Measurements from ENCODE around the gene CFAP54.

CFAP54 gene

GRCh38 chr12:96495155-96495554 is 5.8 kb downstream of the CFAP54 start:
- no peak overlapping the region for H3K4me3 ChIP-seq (ENCODE audit: low read length)
- DNase-seq (ENCODE audit: low read depth): no peak
- TF ChIP-seq, protein P1, sequence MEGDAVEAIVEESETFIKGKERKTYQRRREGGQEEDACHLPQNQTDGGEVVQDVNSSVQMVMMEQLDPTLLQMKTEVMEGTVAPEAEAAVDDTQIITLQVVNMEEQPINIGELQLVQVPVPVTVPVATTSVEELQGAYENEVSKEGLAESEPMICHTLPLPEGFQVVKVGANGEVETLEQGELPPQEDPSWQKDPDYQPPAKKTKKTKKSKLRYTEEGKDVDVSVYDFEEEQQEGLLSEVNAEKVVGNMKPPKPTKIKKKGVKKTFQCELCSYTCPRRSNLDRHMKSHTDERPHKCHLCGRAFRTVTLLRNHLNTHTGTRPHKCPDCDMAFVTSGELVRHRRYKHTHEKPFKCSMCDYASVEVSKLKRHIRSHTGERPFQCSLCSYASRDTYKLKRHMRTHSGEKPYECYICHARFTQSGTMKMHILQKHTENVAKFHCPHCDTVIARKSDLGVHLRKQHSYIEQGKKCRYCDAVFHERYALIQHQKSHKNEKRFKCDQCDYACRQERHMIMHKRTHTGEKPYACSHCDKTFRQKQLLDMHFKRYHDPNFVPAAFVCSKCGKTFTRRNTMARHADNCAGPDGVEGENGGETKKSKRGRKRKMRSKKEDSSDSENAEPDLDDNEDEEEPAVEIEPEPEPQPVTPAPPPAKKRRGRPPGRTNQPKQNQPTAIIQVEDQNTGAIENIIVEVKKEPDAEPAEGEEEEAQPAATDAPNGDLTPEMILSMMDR (conservative IDR thresholded peaks at IDR 0.05; ENCODE audit: low read depth, low read length): no peak

DNA sequence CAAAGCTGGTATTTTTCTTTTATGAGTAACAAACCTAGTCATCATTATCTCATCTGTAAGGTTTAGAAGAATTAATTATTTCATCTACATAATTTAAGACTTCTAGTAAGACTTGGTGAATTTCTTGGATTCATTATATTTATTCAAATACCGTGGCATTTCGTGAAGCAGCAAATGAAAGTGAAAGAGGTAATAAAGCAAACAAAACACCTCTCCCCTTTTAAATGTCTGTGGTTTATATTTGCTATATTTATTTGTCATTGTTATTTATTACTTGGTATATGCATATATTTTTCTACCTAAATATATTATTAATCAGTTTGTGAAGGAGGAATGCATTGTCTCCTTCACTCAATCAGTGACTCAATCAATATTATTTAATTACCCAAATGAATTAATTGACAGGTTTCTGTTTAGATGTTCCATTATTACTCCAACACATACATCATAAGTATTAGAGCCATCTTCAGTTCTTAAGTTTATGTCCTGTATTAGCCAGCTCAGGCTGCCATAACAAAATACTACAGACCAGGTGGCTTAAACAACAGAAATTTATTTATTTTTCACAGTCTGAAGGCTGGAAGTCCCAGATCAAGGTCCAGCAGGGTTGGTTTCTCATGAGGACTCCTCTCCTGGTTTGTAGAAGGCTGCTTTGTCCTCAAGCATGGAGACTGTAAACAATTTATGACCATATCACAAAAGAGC is 6.6 kb downstream of the CFAP54 start:
- TF ChIP-seq, protein P1 (conservative IDR thresholded peaks at IDR 0.05; ENCODE audit: low read depth, low read length): no peak
- H3K4me3 ChIP-seq (ENCODE audit: low read length): no peak overlapping the region
- no peak for DNase-seq (ENCODE audit: low read depth)

DNA sequence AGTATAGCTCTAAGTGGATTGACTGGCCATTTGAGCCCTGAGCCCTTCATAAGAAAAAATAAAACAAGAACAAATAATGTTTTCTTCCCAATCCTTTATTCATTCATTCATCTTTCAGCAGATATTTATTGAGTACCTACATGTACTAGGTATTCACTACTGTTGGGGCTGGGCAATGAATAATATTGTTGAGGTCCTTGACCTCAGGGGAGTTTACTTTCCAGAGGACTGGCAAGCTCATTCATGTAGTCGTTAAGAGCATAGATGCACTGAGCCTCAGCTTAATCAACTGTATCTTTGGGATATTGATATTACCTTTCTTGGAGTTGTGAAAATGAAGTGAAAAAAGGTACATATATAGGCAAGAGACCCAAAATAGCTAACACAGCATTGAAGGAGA is 7.6 kb downstream of the CFAP54 start:
- TF ChIP-seq, protein P1 (conservative IDR thresholded peaks at IDR 0.05; ENCODE audit: low read depth, low read length): no peak
- DNase-seq (ENCODE audit: low read depth): no peak
- H3K4me3 ChIP-seq (ENCODE audit: low read length): no peak overlapping the region

DNA sequence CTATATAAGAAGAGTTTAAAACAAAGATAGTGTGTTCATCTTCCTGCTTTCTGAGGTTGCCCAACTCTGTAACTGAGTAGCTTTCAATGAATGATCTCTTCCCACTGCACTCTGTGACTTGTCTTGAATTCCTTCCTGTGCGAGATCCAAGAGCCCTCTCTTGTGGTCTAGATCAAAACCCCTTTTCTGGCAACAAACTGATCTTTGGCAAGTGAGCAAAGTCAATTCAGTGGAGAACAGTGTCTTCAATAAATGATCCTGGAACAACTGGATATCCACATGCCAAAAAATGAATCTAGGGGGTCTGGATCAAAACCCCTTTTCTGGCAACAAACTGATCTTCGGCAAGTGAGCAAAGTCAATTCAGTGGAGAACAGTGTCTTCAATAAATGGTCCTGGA is 8.5 kb downstream of the CFAP54 start:
- no peak for DNase-seq (ENCODE audit: low read depth)
- no peak overlapping the region for H3K4me3 ChIP-seq (ENCODE audit: low read length)
- TF ChIP-seq, protein P1 (conservative IDR thresholded peaks at IDR 0.05; ENCODE audit: low read depth, low read length): no peak

DNA sequence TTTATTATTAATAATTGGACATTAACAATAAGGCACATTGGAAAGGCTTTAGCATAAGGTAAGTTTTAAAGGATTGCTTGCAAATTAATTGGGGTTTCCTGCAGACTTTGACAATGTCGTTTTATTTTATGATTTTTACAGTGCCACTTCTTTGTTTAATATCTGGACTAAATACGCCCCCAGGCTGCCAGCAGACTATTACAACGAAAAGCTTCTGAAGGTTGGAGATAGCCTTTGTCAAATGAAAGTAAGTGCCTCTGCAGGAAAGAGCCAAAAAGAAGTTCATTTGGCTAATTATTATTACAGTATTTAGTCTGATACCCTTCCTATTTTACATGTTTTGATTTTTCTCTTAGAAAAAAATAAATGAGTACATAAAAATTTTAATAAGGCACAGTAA is 11.3 kb downstream of the CFAP54 start:
- no peak for DNase-seq (ENCODE audit: low read depth)
- TF ChIP-seq, protein P1 (conservative IDR thresholded peaks at IDR 0.05; ENCODE audit: low read depth, low read length): peak; percentile 8

GRCh38 chr12:96501133-96501761 is 11.9 kb downstream of the CFAP54 start:
- no peak for DNase-seq (ENCODE audit: low read depth)
- no peak overlapping the region for H3K4me3 ChIP-seq (ENCODE audit: low read length)
- TF ChIP-seq, protein P1 (conservative IDR thresholded peaks at IDR 0.05; ENCODE audit: low read depth, low read length): no peak

More for the DNA sequence above, 11.3 kb downstream of the CFAP54 start:
- no peak overlapping the region for H3K4me3 ChIP-seq (ENCODE audit: low read length)

GRCh38 chr12:96501908-96502307 is 12.5 kb downstream of the CFAP54 start:
- TF ChIP-seq, protein P1 (conservative IDR thresholded peaks at IDR 0.05; ENCODE audit: low read depth, low read length): no peak
- DNase-seq (ENCODE audit: low read depth): no peak
- no peak overlapping the region for H3K4me3 ChIP-seq (ENCODE audit: low read length)
